Measurements from ENCODE around the gene SKI.

SKI gene

DNA sequence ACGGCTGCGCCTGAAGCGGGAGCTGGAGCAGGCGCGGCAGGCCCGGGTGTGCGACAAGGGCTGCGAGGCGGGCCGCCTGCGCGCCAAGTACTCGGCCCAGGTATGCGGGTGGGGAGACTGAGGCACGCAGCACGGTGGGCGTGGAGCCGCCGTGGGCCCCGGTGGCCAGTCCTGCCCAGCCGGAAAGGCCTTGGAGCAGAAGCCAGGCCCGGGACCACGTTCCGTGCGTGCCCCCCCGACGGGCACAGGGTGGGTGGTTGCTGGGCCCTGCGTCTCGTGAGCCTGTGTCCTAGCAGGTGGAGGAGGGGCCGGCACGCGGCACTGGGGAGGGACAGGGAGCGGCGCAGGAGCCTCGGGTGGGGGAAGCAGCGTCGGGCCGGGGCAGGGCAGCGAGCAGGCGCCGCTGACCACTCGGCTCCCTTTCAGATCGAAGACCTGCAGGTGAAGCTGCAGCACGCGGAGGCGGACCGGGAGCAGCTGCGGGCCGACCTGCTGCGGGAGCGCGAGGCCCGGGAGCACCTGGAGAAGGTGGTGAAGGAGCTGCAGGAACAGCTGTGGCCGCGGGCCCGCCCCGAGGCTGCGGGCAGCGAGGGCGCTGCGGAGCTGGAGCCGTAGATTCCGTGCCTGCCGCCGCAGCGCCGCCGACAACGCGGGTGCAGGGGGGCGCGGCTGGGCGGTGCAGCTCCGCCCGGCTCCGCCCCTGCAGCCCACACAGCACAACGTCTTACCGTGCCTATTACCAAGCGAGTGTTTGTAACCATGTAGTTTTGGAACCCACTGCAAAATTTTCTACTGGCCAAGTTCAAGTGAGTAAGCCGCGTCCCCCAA lies 78.2 kb downstream of the SKI start:
- DNase-seq (ENCODE audit: low read depth, low spot score) = no peak

DNA sequence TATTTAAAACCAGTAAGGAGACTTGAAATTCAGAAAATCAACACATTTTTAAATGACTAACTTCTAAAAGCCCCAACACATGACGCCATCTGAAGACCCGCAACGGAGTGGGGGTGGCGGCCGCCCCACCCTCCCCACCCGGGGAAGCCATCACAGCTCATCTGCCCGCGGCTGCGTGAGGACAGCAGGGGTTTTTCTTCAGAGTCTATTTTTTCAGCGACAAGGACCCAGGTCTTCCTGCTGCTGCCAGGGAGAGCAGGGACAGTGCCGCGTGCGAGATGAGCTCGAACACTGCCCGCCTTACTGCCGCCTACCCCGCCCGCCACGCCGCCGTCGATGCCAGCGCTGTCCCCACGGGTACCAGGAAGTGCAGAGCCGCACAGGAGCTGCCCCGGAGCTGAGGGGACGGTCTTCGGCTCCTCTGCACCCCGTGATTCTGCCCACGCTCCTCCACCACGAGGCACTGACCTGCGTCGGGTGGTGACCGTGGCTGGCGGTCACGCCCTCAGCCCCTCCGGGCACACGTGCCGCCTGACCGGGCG lies 79.0 kb downstream of the SKI start:
- DNase-seq (ENCODE audit: low read depth, low spot score) = no peak

- no peak for DNase-seq (ENCODE audit: low read depth, low spot score)
These were observed 79.9 kb downstream of the SKI start for GRCh38 chr1:2307972-2308371.

DNA sequence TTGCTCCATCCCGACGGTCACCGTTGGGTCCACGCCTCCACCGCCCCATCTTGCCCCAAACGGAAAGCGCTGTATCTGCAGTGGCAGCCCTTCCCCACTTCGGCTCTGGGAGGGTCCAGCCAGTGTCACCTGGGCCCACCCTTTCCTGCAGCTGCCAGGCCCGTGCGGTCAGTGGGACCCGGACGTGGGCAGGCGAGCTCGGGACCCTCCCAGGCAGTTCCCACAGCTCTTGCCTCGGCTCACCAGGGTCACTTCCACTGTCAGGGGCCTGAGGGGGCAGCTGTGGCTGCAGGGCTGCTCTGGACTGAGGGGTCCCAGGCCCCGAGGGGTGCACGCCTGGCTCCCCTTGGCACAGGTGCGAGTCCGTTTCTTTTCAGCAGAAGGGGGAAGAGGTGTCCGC lies 80.7 kb downstream of the SKI start:
- DNase-seq (ENCODE audit: low read depth, low spot score) = no peak

- DNase-seq (ENCODE audit: low read depth, low spot score) = no peak
These were observed 82.4 kb downstream of the SKI start for GRCh38 chr1:2310332-2311183.

GRCh38 chr1:2311184-2312032 lies 83.3 kb downstream of the SKI start:
- peak; percentile 27 for DNase-seq (ENCODE audit: low read depth, low spot score)

DNA sequence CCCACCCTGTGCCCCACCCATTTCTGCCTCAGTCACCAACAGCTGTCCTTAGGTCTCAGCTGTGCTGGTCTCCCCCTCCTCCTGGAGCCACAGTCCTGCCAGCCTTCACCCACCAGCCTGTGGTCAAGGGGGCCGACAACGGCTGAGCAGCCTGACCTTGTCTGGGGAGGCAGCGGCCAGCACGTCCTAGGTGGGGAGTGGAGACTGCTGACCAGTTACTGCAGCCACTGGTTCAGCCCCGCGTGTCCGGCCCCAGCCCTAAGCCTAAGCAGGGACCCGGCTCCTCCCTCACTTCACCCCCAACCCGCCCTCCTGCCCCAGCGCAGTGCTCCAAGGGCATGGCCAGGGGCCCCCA lies 84.0 kb downstream of the SKI start:
- DNase-seq (ENCODE audit: low read depth, low spot score) = no peak

DNA sequence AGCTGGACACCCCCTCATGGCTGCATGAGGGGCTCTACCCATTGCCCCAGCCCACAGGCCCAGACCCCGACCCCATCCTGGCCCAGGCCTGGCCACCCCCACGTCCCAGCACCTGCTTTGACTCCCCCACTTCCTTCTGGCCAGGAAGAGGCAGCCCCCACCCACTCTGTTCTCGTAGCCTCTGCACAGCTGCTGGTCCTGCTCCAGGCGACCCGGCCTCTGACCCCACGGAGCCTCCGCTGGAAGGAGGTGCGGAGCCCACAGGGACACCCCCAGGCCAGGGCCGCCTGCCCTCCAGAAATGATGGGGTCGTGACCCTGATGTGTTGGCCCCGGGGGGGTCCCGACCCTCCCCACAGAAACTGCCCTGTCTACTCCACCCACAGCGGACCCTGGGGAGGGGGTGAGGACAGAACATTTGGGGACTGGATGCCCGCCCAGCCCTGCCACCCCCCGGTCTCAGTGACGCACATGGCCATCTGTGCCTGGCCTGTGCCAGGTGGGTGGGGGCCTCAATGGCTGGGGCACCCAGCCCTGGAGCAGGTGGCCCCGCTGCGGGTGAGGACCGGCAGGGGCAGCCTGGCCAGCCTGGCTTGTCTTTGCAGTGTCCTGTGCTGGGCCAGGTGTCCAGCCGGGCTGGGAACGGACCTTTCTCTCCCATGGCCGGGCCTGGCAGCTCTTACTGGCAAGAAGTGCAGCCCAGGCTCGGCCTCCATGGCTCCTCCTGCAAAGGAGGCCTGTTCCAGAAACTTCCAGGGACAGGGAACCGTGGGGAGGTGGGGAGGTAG lies 84.6 kb downstream of the SKI start:
- DNase-seq (ENCODE audit: low read depth, low spot score) = no peak

DNA sequence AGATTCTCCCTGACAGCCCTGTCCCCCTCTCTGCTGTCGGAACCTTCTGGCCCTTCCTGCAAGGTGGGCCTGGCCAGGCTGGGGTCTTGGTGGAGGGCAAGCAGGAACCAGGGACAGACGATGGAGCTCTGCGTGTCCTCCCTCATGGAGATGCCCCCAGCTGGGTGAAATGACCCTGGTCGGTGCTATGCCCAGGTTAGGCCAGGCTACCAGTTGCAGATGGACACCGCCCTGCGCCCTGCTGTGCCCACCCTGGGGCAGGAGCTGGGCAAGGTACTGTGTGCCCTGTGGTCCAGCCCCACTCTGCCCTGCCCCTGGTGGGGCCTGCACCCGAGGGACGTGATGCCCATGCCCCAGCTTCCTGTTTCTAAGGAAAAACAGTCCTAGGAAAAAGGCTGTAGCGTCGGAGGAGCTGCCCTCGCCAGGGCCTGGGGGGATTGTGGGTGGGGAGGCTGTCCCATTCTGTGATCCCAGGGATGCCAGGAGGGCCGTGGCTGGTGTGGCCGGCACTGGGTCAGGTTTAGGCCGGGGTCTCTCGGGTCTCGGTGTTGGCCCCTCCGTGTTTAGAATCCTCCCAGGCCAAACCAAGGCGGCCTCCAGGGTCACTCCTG lies 85.6 kb downstream of the SKI start:
- no peak for DNase-seq (ENCODE audit: low read depth, low spot score)

DNA sequence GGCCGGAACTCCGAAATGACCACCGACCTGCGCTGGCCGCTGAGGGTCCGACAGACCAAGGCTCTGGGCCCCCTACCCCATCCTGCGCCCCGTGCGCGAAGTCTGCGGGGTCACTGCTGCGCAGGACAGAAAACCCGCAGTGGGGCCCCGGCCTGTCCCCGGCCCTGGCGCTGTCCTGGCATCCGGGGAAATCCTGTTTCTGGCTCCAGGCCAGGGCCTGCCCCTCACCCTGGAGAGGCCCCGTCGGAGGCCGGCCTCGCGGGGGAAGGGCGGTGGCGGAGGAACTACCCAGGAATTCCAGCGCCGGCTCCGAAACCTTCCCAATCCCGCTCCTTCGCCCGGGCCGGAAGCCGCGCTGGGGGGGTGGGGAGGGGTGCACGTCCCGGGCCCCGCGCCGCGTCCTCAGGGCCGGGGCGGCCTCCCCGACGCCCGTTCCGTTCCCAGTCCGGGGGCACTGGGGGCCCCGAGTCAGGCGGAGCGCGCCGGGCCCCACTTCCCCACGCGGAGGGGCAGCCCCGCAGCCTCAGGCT lies 86.2 kb downstream of the SKI start:
- no peak for DNase-seq (ENCODE audit: low read depth, low spot score)

GRCh38 chr1:2314803-2315673 lies 86.9 kb downstream of the SKI start:
- peak; percentile 21 for DNase-seq (ENCODE audit: low read depth, low spot score)

- no peak for DNase-seq (ENCODE audit: low read depth, low spot score)
These were observed 87.7 kb downstream of the SKI start for GRCh38 chr1:2315674-2316450.

DNA sequence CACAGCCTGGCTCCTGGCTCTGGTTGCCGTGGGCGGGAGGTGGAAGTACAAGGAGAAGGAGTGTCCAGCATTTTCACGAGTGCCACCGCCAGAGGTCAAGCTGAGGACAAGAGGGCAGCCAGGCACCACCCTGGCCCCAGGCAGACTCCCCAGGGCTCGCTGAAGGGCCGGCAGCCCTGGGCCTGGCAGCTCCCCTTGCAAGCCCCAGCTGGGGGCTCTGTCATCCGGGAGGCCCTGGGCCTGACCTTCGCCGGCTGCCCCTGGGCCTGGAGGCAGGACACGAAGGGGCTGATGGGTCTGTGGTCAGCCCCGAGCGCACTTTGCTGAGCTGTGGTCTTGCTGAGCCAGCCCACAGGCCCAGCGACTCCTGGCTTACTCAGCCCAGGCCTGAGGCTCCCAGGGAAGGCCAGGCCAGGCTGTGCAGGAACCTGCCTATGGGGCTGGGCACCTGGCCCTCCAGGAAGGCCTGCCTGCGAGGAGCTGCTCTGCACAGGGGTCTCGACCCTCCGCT lies 88.4 kb downstream of the SKI start:
- no peak for DNase-seq (ENCODE audit: low read depth, low spot score)

DNA sequence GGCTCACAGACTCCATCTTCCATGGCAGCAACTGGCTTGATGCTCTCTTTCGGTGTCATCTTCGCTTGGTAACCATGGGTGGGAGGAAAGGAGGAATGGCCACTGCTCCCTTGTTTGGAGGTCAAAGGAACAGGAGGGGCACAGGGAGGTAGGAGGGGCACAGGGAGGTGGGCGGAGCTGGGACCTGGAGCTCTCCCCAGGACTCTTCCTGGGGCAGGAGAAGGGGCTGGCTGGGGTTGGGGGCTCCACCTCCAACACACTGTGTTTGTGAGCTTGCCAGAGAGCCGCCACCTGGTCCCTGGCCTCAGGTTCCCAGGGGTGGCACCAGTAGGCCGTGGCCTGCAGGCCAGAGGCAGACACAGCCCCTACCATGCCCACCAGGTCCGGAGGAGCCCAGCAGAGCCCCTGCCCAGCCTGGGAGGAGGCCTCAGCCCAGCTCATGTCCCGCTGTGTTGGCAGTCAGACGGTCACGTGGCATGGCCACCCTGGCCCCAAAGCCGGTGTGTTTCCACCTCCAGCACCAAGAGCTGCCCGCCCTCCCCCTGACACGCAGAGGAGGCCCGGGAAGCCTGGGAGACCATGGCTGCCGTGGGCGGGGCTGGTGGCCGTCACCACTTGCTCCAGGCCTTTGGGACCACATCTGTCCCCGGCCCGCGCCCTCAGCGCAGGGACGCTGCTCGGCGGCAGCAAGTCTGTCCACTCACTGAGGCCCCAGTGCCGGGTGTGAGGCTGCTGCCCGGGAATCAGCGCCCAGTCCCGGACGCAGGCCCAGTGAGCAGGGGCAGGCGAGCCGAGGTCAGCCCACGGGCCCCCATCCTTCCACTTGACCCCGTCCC lies 89.3 kb downstream of the SKI start:
- DNase-seq (ENCODE audit: low read depth, low spot score) = no peak

- DNase-seq (ENCODE audit: low read depth, low spot score) = no peak
These were observed 90.5 kb downstream of the SKI start for GRCh38 chr1:2318314-2319278.

DNA sequence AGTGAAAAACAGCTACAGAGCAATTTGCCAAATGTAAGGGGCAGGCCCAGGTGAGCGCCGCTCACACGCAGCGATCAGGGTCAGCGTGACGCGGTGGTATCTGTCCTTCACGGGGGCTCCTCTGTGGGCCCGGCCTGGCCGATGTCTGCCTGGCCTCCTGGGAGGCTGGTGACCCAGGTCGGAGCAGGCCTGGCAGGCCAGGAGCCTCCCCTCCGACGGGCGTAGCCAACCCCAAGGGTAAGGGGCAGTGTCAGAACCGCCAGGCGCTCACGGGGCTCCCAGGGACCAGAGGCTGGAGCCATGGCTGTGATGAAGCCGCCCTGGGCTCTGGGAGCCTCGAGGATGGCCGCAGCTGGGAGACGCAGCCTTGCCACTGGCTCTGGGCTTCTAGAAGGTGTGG lies 91.2 kb downstream of the SKI start:
- DNase-seq (ENCODE audit: low read depth, low spot score) = no peak

Measured in activated naive CD8-positive, alpha-beta T cell treated with anti-CD3 and anti-CD28 coated beads, Interleukin-2, amount 50 U/mL, for 16 hours (primary cell).